ENCODE data around the gene ARFGEF3.

Gene ARFGEF3

GRCh38 chr6:138308731-138309110 lies 147.0 kb downstream of the ARFGEF3 start:
- no peak for DNase-seq (ENCODE audit: low spot score)

- no peak for DNase-seq (ENCODE audit: low spot score)
Measured at GRCh38 chr6:138309695-138310094, 148.0 kb downstream of the ARFGEF3 start.

- DNase-seq (ENCODE audit: low spot score), result no peak
Measured at GRCh38 chr6:138310294-138310693, 148.6 kb downstream of the ARFGEF3 start.

- DNase-seq (ENCODE audit: low spot score), result no peak
Measured at GRCh38 chr6:138310821-138311220, 149.1 kb downstream of the ARFGEF3 start.

GRCh38 chr6:138311268-138311667 lies 149.5 kb downstream of the ARFGEF3 start:
- DNase-seq (ENCODE audit: low spot score), result no peak

DNA sequence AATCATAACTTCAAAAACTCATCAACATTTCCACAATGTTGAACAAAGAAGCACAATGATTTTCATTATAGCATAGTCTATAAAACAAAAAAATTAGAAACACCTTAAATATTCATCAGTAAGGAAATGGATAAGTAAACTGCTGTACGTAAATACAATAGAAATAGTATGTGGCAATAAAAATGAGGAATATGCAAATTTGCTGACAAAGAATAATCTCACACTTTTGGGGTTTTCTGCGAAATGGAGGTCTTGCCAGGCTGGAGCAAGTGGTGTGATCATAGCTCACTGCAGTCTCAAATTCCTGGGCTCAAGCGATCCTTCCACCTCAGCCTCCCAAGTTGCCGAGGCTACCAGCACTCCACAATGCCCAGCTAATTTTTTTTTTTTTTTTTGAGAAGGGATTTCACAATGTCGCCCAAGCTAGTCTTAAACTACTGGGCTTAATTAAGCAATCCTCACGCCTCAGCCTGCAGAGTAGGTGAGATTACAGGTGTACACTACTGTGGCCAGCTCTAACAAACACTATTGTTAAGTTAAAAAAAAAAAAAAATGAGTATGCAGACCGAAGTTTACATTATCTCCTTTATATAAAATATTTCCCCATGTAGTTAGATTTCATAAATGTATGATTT lies 157.1 kb downstream of the ARFGEF3 start:
- no peak for DNase-seq (ENCODE audit: low spot score)

- no peak for DNase-seq (ENCODE audit: low spot score)
Measured at GRCh38 chr6:138321934-138322333, 160.2 kb downstream of the ARFGEF3 start.

GRCh38 chr6:138323821-138324220 lies 162.1 kb downstream of the ARFGEF3 start:
- no peak for DNase-seq (ENCODE audit: low spot score)

GRCh38 chr6:138328210-138328609 lies 166.5 kb downstream of the ARFGEF3 start:
- no peak for DNase-seq (ENCODE audit: low spot score)

GRCh38 chr6:138330763-138331162 lies 169.0 kb downstream of the ARFGEF3 start:
- DNase-seq (ENCODE audit: low spot score), result no peak

DNA sequence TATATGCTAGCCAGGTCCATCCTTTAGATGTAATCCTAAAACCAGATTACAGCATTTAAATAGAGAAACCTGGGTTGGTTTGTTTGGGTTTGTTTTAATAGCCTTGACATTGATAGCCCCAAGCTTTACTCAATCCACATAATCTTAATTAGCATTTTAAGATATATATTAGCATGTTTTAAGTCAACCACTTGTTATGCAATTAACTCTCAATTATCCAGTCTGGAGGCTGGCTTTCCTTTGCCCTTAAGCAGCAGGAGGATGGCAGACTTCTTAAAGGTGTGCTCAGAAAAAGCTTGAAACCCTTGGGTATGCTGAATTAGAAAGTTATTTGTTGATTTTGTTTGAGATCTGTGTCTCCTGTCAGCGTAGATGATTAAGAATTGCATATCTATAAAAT lies 169.7 kb downstream of the ARFGEF3 start:
- no peak for DNase-seq (ENCODE audit: low spot score)

- no peak for DNase-seq (ENCODE audit: low spot score)
Measured at GRCh38 chr6:138331984-138332383, 170.2 kb downstream of the ARFGEF3 start.

DNA sequence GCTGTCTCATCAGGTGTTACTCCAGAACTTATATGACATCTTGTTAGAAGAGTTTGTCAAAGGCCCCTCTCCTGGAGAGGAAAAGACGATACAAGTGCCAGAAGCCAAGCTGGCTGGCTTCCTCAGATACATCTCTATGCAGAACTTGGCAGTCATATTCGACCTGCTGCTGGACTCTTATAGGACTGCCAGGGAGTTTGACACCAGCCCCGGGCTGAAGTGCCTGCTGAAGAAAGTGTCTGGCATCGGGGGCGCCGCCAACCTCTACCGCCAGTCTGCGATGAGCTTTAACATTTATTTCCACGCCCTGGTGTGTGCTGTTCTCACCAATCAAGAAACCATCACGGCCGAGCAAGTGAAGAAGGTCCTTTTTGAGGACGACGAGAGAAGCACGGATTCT lies 172.3 kb downstream of the ARFGEF3 start:
- DNase-seq (ENCODE audit: low spot score), result no peak

GRCh38 chr6:138334963-138335362 lies 173.2 kb downstream of the ARFGEF3 start:
- no peak for DNase-seq (ENCODE audit: low spot score)

DNA sequence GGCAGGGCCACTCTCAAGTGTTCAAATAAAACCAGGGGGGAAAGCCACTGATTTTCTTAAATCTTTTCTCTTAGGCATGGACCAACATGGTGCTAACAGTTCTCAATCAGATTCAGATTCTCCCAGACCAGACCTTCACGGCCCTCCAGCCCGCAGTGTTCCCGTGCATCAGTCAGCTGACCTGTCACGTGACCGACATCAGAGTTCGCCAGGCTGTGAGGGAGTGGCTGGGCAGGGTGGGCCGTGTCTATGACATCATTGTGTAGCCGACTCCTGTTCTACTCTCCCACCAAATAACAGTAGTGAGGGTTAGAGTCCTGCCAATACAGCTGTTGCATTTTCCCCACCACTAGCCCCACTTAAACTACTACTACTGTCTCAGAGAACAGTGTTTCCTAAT lies 174.5 kb downstream of the ARFGEF3 start:
- no peak for DNase-seq (ENCODE audit: low spot score)

GRCh38 chr6:138337076-138337475 lies 175.3 kb downstream of the ARFGEF3 start:
- DNase-seq (ENCODE audit: low spot score), result no peak

DNA sequence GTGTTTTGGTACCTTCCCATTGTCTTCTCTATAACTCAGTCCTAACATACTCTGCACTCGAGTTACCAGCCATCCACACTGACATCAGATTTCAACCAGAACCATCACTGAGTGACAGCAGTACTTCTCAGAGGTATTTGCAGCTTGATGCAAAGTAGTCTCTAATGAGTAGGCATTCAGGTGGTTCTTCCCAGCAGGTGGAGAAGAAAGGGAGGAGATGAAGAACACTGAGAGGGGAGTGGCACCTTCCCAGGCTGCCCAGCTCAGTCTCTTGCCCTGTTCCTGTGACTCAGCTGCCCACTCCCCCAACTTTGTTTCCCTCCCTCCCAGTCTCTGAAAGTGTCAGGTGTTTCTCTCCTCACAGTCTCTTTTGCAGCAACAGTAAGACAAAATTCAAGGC lies 177.3 kb downstream of the ARFGEF3 start:
- no peak for DNase-seq (ENCODE audit: low spot score)

- no peak for DNase-seq (ENCODE audit: low spot score)
Measured at GRCh38 chr6:138341176-138341575, 179.4 kb downstream of the ARFGEF3 start.

DNA sequence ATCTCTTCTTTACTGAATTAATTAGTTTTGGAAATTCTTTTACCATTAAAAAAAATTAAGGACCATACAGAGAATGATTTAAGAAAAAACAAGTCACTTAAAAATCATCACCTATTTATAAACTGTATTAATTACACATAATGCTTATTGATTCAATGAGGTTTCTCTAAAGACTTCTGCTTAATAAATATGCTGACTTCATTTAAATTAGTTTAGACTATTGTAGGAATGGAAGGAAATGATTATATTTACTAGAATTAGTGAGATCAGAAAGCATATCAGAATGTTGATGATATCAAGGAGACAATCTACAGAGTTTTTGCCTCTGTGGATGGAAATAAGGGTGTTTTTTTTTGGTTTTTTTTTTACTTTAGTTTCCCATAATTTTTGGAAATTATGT lies 181.4 kb downstream of the ARFGEF3 start:
- DNase-seq (ENCODE audit: low spot score), result no peak

- no peak for DNase-seq (ENCODE audit: low spot score)
Measured at GRCh38 chr6:138345565-138346285, 184.0 kb downstream of the ARFGEF3 start.

GRCh38 chr6:138346302-138347195 lies 184.8 kb downstream of the ARFGEF3 start:
- DNase-seq (ENCODE audit: low spot score), result no peak

- no peak for DNase-seq (ENCODE audit: low spot score)
Measured at GRCh38 chr6:138347864-138348263, 186.1 kb downstream of the ARFGEF3 start.

DNA sequence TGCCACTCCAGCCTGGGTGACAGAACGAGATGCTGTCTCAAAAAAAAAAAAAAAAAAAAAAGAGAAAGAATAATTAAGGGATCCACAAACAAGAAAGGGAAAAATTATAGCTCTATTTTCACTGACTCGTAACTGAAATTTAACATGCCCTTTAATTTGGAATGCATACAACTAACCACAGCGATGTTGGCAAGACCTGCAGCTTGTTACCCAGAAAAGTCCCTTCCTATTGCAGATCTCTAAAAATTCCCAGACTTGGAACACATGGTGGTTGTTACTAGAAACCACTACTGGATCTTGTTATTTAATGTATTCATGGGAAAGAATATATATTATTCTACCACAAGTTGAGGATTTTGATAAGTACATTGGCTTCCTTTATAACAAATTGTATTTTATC lies 188.2 kb downstream of the ARFGEF3 start:
- no peak for DNase-seq (ENCODE audit: low spot score)
